Measurements from ENCODE around the gene NSRP1.
"Not testable (repeated sequence)": the region's sequence is repeated elsewhere in the genome, so short reads cannot be mapped to it uniquely, and the experiment has no call there.

- TF ChIP-seq POLR2A (IDR thresholded peaks at IDR 0.05; ENCODE audit: insufficient read depth in 1 of 2, low read depth in 2 of 2, low read length in 2 of 2); NR3C1 (CRISPR knock-in tag; IDR thresholded peaks at IDR 0.05); ZNF460 (CRISPR knock-in tag; IDR thresholded peaks at IDR 0.05; ENCODE audit: borderline replicate concordance); NRL (CRISPR knock-in tag; IDR thresholded peaks at IDR 0.05; ENCODE audit: borderline replicate concordance); U2AF1 (optimal IDR thresholded peaks at IDR 0.05; ENCODE audit: low read depth, low read length); EP300 (IDR thresholded peaks at IDR 0.05; ENCODE audit: low read depth in 2 of 2, low read length in 2 of 2); EP300 (CRISPR knock-in tag; IDR thresholded peaks at IDR 0.05; ENCODE audit: borderline replicate concordance); PAF1 (CRISPR knock-in tag; IDR thresholded peaks at IDR 0.05); REXO4 (CRISPR knock-in tag; IDR thresholded peaks at IDR 0.05; ENCODE audit: borderline replicate concordance); MEIS1 (CRISPR knock-in tag; IDR thresholded peaks at IDR 0.05; ENCODE audit: borderline replicate concordance); EZH2 (conservative IDR thresholded peaks at IDR 0.05; ENCODE audit: low read depth, low read length); SOX13 (IDR thresholded peaks at IDR 0.05); SOX13 (CRISPR knock-in tag; conservative IDR thresholded peaks at IDR 0.05 in 1 of 2, IDR thresholded peaks at IDR 0.05 in 1 of 2); AKNA (CRISPR knock-in tag; IDR thresholded peaks at IDR 0.05; ENCODE audit: borderline replicate concordance); ZBTB10 (CRISPR knock-in tag; IDR thresholded peaks at IDR 0.05; ENCODE audit: borderline replicate concordance): not testable (repeated sequence)
Observed at GRCh38 chr17:30147860-30148259, 31.2 kb downstream of the NSRP1 start.

Data from HepG2 (cell line).